PC-9 (cell line): ENCODE results near the gene SLFNL1. TPM values are rescaled to one million over a fixed set of nuclear protein-coding genes. Genes with fewer than 3 reads are reported as not detected.

Experiments
- BruUV-seq: library from RNA; stranded (reverse); fragments of 400-500 nt; replicated peaks from 2 replicates; lab custom pipeline; 2021; lab: Mats Ljungman, UMichigan
- CTCF ChIA-PET: fragments of 300-600 bp; sonication (Branson Sonifier 250); formaldehyde crosslinking; loops from one replicate; lab custom pipeline; 2022; ENCODE audit warnings: antibody characterized with exemption; lab: Charles Lee
- POLR2A ChIA-PET: fragments of 300-600 bp; sonication (Branson Sonifier 250); formaldehyde crosslinking; loops from one replicate; lab custom pipeline; 2022; ENCODE audit warnings: antibody characterized with exemption; ENCODE audit not compliant: unreplicated experiment; lab: Charles Lee
- DNase-seq, 2 experiments: peaks; one replicate each; pipeline versions ENCODE4 v3.0.0 to v3.0.0-alpha.2; 2015 to 2022; ENCODE audit warnings: mixed read lengths in 1 of 2
- H2AFZ ChIP-seq: fragments of 200-600 bp; sonication (generic); 2 replicates; pipeline ENCODE4 v1.8.1; 2017; ENCODE audit warnings: antibody characterized with exemption
- H3F3A ChIP-seq: fragments of 200-600 bp; sonication (generic); 2 replicates; pipeline ENCODE4 v1.8.1; 2017; ENCODE audit warnings: antibody characterized with exemption, mild to moderate bottlenecking, low read depth; ENCODE audit not compliant: insufficient read depth
- H3K27ac ChIP-seq: fragments of 200-600 bp; sonication (generic); 2 replicates; pipeline ENCODE4 v1.6.1; 2016; ENCODE audit warnings: mixed run types
- H3K27me3 ChIP-seq: fragments of 200-600 bp; sonication (generic); 2 replicates; pipeline ENCODE4 v1.6.1; 2016; ENCODE audit warnings: low read depth, mixed run types; ENCODE audit not compliant: insufficient read depth
- H3K36me3 ChIP-seq: fragments of 200-600 bp; sonication (generic); 2 replicates; pipeline ENCODE4 v1.6.1; 2016; ENCODE audit warnings: low read depth, mixed run types
- H3K4me1 ChIP-seq: fragments of 200-600 bp; sonication (generic); replicated peaks from 2 replicates; pipeline ENCODE4 v1.6.1; 2016; ENCODE audit warnings: mixed run types; ENCODE audit not compliant: insufficient read depth
- H3K4me2 ChIP-seq: fragments of 200-600 bp; sonication (generic); 2 replicates; pipeline ENCODE4 v1.6.1; 2017; ENCODE audit warnings: mixed run types
- H3K4me3 ChIP-seq: fragments of 200-600 bp; sonication (generic); 2 replicates; pipeline ENCODE4 v1.6.1; 2016; ENCODE audit warnings: mixed run types
- H3K79me2 ChIP-seq: fragments of 200-600 bp; sonication (generic); 2 replicates; pipeline ENCODE4 v1.6.1; 2017; ENCODE audit warnings: low read depth, mixed run types
- H3K9me2 ChIP-seq: fragments of 200-600 bp; sonication (generic); 2 replicates; pipeline ENCODE4 v1.8.1; 2017; ENCODE audit warnings: mild to moderate bottlenecking; ENCODE audit not compliant: insufficient read depth
- H3K9me3 ChIP-seq: fragments of 200-600 bp; sonication (generic); 2 replicates; pipeline ENCODE4 v1.8.1; 2016; ENCODE audit warnings: low read depth; ENCODE audit not compliant: insufficient read depth
- H4K20me1 ChIP-seq: fragments of 200-600 bp; sonication (generic); 2 replicates; pipeline ENCODE4 v1.8.1; 2017; ENCODE audit not compliant: insufficient read depth
- CTCF ChIP-seq: fragments of 200-600 bp; sonication (generic); conservative IDR thresholded peaks from 2 replicates; pipeline ENCODE4 v1.6.1; 2017; ENCODE audit warnings: mixed run types, antibody characterized with exemption, mild to moderate bottlenecking, moderate library complexity
- EZH2 ChIP-seq: fragments of 200-600 bp; sonication (generic); IDR thresholded peaks from 2 replicates; pipeline ENCODE4 v1.8.0; 2017; ENCODE audit warnings: antibody characterized with exemption, low read depth
- intact Hi-C: fragments of 100-400 bp; cut with micrococcal nuclease; formaldehyde crosslinking; loops from one replicate; pipeline ENCODE4 v1.10.0; 2022; ENCODE audit not compliant: unreplicated experiment
- total RNA-seq: library from RNA; stranded (reverse); gene quantifications from 2 replicates; pipeline ENCODE4 v1.2.3, GENCODE V29; 2021

SLFNL1 gene
- total RNA-seq, 1 experiment from 2014 or later, result 0.41 TPM

GRCh38 chr1:40985875-40986274 lies 35.6 kb downstream of the SLFNL1 start:
- Histone ChIP-seq H3K4me3 (no peak overlapping the region), H3K9me3 (no peaks in the 10 kb centered on the region), H3F3A (peaks cover 15% of the 10 kb centered on the region; the same call in 1 of the 2 replicates), H3K79me2 (peaks cover 51% of the 10 kb centered on the region), H3K27ac (no peak overlapping the region), H3K4me2 (no peak overlapping the region), H2AFZ (no peak overlapping the region), H3K9me2 (no peaks in the 10 kb centered on the region), H3K4me1 (peaks cover 13% of the 10 kb centered on the region), H3K27me3 (no peaks in the 10 kb centered on the region), H4K20me1 (peaks cover 29% of the 10 kb centered on the region), H3K36me3 (peaks cover 77% of the 10 kb centered on the region)
- no TSS peak for BruUV-seq
- ChIA-PET POLR2A (interaction anchor here (0.6 kb wide), 1 partner anchor 8 kb away, joined by 4 read pairs; no protein-coding TSS in a partner anchor), CTCF (no interaction called here)
- DNase-seq, result no peak
- TF ChIP-seq CTCF (no peak), EZH2 (no peak)
- intact Hi-C loops, result no loop called here

- H3K27me3 ChIP-seq, result no peaks in the 10 kb centered on the region
- no peaks in the 10 kb centered on the region for H3K9me3 ChIP-seq
- H3F3A ChIP-seq, result peaks cover 13% of the 10 kb centered on the region; the same call in 1 of the 2 replicates
- peaks cover 16% of the 10 kb centered on the region for H3K4me1 ChIP-seq
- H3K9me2 ChIP-seq, result no peaks in the 10 kb centered on the region
- no TSS peak for BruUV-seq
- no peak for DNase-seq
- TF ChIP-seq CTCF (no peak), EZH2 (no peak)
- ChIA-PET CTCF (interaction anchor here (0.6 kb wide), 1 partner anchor 13 kb away, joined by 11 read pairs; no protein-coding TSS in a partner anchor), POLR2A (no interaction called here)
- H3K4me2 ChIP-seq, result no peak overlapping the region
- peaks cover 31% of the 10 kb centered on the region for H4K20me1 ChIP-seq
- no peak overlapping the region for H3K27ac ChIP-seq
- H2AFZ ChIP-seq, result no peak overlapping the region
- H3K4me3 ChIP-seq, result no peak overlapping the region
- intact Hi-C loops, result no loop called here
- H3K36me3 ChIP-seq, result peaks cover 72% of the 10 kb centered on the region
- H3K79me2 ChIP-seq, result peaks cover 58% of the 10 kb centered on the region
Observed at GRCh38 chr1:40985161-40985560, 36.4 kb downstream of the SLFNL1 start.

- peaks cover 59% of the 10 kb centered on the region for H3K79me2 ChIP-seq
Observed at GRCh38 chr1:40984531-40984930, 37.0 kb downstream of the SLFNL1 start.

More at GRCh38 chr1:40984531-40984930, 37.0 kb downstream of the SLFNL1 start:
- TF ChIP-seq CTCF (no peak), EZH2 (no peak)
- POLR2A ChIA-PET, result interaction anchor here (0.6 kb wide), 1 partner anchor 125 kb away, joined by 5 read pairs; no protein-coding TSS in a partner anchor
- no peaks in the 10 kb centered on the region for H3K27me3 ChIP-seq
- H2AFZ ChIP-seq, result no peak overlapping the region
- peaks cover 16% of the 10 kb centered on the region for H3K4me1 ChIP-seq
- no peak overlapping the region for H3K4me3 ChIP-seq
- CTCF ChIA-PET, result no interaction called here
- peaks cover 31% of the 10 kb centered on the region for H4K20me1 ChIP-seq
- BruUV-seq, result no TSS peak
- H3K27ac ChIP-seq, result no peak overlapping the region
- no peaks in the 10 kb centered on the region for H3K9me3 ChIP-seq
- no peak overlapping the region for H3K4me2 ChIP-seq
- intact Hi-C loops, result no loop called here
- peaks cover 66% of the 10 kb centered on the region for H3K36me3 ChIP-seq
- DNase-seq, result no peak
- H3K9me2 ChIP-seq, result no peaks in the 10 kb centered on the region
- peaks cover 6% of the 10 kb centered on the region; the same call in 1 of the 2 replicates for H3F3A ChIP-seq
